ENCODE measurements around the gene CDH10.

CDH10 gene

DNA sequence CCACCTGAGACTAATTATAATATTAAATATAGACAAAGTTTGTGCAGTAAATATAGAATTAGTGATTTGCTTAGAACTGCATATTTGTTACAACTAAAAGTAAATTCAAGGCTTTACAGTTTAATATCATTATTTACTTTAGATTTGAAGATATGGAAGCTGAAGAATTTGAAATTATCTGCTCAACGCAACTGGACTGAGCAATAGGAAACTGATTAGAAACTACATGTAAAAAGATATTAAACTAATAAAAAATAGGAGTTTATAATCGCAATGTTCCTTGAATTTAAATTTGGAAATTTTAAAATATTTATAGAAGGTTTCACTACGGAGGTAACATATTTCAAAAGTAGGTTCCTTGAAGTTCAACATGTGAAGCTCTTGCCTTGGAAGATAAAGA is 55.2 kb downstream of the CDH10 start:
- TF ChIP-seq, protein P1, sequence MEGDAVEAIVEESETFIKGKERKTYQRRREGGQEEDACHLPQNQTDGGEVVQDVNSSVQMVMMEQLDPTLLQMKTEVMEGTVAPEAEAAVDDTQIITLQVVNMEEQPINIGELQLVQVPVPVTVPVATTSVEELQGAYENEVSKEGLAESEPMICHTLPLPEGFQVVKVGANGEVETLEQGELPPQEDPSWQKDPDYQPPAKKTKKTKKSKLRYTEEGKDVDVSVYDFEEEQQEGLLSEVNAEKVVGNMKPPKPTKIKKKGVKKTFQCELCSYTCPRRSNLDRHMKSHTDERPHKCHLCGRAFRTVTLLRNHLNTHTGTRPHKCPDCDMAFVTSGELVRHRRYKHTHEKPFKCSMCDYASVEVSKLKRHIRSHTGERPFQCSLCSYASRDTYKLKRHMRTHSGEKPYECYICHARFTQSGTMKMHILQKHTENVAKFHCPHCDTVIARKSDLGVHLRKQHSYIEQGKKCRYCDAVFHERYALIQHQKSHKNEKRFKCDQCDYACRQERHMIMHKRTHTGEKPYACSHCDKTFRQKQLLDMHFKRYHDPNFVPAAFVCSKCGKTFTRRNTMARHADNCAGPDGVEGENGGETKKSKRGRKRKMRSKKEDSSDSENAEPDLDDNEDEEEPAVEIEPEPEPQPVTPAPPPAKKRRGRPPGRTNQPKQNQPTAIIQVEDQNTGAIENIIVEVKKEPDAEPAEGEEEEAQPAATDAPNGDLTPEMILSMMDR (conservative IDR thresholded peaks at IDR 0.05), result no peak
- no peak for TF ChIP-seq ZFX (IDR thresholded peaks at IDR 0.05)
- no peak overlapping the region for H3K27ac ChIP-seq

DNA sequence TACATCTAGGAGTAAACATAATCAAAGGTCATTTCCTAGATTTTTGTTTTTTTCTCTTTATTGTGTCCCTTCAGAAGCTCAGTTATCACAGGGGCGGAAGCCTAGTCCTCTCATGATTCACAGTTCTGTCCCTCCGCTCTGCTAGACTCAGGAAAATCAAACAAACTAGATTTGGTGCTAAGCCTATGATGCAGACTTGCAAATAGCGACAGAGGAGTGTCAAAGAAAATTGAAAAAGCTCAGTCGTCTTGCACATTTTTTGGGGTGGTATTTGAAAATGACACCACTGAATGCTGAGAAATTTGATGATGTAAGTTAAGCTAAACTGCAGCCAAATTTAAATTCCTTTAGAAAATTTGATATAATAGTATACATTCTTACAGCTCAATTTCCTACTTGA is 59.0 kb downstream of the CDH10 start:
- TF ChIP-seq, protein P1 (conservative IDR thresholded peaks at IDR 0.05), result no peak
- TF ChIP-seq ZFX (IDR thresholded peaks at IDR 0.05), result no peak
- H3K27ac ChIP-seq, result no peak overlapping the region

DNA sequence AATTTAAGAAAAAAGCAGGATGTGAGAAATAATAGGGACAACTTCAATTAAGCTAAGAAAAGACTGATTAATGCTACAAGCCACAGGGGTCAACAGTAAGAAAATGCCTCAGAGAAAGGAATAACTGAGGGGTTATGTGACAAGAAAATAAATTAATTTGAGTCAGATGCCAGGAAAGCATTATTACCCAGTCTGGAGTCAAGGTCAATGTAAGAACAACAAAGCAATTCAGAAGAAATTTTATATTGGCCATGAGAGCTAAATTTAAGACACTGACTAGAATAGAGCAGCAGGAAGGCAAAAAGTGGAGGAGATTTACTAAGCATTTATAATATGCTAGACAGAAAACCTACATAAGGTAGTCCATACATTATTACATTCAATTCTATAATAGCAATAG is 73.5 kb downstream of the CDH10 start:
- H3K27ac ChIP-seq, result no peak overlapping the region
- TF ChIP-seq, protein P1 (conservative IDR thresholded peaks at IDR 0.05), result no peak
- no peak for TF ChIP-seq ZFX (IDR thresholded peaks at IDR 0.05)

DNA sequence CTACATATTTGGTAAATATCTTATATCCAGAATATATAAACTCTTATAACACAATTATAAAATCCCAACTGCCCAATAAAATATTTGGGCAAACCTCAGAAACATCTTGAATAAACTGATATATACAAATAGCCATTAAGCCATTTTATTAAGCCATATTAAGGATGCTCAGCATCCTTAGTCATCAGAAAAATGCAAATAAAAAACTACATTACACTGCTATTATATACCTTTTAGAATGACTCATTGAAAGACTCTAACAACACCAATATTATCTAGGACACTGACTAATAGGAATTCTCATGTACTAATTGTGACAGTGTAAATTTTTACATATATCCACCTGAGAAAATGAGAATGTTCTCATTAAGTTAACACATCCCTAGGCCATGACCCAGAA is 77.8 kb downstream of the CDH10 start:
- no peak overlapping the region for H3K27ac ChIP-seq
- TF ChIP-seq ZFX (IDR thresholded peaks at IDR 0.05), result no peak
- TF ChIP-seq, protein P1 (conservative IDR thresholded peaks at IDR 0.05), result no peak

DNA sequence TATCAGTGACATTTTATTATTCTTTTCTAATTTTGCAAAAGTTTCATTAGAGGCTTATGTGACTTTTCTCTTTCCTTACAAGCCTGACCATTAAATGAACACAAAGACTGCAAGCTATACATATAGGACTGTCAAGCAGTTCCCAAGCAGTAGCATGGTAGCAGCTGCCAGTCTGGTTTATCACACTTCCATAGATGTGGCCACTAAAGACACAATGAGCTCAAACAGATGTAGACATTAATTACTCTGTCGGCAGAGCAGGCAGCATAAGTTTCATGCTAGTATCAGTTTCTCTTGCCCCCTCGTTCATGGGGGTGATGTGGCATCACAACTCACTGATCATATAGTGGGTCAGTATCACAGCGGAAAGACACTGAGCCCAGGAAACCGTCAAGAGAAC is 89.5 kb downstream of the CDH10 start:
- TF ChIP-seq, protein P1 (conservative IDR thresholded peaks at IDR 0.05), result no peak
- no peak for TF ChIP-seq ZFX (IDR thresholded peaks at IDR 0.05)
- H3K27ac ChIP-seq, result no peak overlapping the region

DNA sequence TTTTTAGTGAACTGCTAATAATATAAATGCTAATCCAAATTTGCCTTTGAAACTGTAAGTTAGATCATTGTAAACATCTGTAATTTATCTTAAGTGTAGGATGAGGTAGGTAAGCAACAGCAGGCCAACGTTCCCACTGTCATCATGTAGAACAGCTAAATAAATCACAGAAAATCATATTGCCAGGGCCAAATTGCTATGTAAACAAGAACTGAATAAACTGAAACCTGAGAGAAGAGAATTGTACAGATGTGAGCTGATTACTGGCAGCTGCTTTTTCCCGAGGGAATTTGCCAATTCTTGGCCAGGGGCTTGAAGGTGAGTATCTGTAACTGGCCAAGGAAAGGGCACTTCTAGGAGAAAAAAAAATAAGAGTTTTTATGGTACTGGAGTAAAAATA is 97.6 kb downstream of the CDH10 start:
- no peak overlapping the region for H3K27ac ChIP-seq
- no peak for TF ChIP-seq ZFX (IDR thresholded peaks at IDR 0.05)
- TF ChIP-seq, protein P1 (conservative IDR thresholded peaks at IDR 0.05), result no peak

DNA sequence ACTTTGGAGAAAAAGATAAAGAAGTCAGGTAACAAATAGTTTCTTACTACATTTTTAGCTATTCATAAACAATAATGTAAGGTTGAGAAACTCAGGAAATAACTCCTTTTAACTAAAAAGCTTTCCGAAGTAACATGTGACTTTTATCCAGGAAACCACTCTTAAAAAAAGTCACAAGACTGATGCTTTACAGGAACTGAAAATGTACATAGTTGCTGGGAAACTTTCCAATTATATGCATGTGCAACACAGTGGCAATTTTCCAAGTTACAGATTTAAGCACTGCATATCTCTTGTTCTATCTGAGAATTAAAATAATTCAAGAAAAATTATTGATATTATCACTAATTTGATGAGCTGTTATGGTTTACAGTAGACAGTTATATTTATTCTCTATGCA is 105.2 kb downstream of the CDH10 start:
- H3K27ac ChIP-seq, result no peak overlapping the region
- TF ChIP-seq, protein P1 (conservative IDR thresholded peaks at IDR 0.05), result no peak
- TF ChIP-seq ZFX (IDR thresholded peaks at IDR 0.05), result no peak

All from C4-2B (cell line).